NCI-H128 (cell line): Measurements from ENCODE around the gene NPSR1.
"Not testable (repeated sequence)": the region's sequence is repeated elsewhere in the genome, so short reads cannot be mapped to it uniquely, and the experiment has no call there.

Experiments used
- DNase-seq: peaks from one replicate; lab custom pipeline; 2025; ENCODE audit not compliant: unreplicated experiment; lab: John Stamatoyannopoulos, UW

NPSR1 gene

DNA sequence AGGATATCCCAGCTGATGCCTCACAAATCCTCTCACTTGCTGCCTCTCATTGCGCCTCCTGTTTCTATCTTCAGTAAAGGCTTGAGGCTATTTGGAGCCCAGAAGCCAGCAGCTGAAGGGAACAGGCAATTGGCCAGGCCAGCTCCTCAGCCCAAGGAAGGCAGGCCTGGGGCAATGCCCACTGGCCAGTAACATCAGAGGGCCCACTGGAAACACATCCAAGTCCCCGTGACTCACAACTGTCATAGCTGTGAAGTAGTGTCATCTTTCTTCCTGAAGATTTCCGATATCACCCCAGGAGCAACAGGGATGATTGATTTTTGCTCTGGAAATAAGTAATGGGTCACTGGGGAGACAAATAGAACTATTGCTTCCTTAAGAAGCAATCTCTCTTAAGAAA, 209.3 kb downstream of the NPSR1 start:
- not testable (repeated sequence) for DNase-seq

- not testable (repeated sequence) for DNase-seq
Observed at GRCh38 chr7:34868602-34869001, 210.6 kb downstream of the NPSR1 start.

DNA sequence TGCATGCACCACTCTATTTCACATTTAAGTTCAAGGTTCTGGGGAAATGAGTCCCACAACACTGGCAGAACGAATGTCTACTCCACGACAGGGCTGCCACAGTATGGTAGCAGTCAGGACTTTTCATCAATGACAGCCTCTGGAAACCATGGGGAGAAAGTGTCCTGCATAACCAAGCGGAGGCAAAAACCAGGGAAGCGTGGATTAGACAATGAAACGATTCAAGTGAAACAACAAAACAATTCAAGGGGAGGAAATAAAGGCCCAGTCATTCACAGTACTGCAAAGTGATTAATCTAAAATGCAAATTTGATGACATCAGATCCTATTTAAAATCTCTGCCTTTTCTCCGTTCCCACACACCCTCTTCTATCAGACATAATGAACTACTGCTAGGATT, 211.0 kb downstream of the NPSR1 start:
- no peak for DNase-seq

DNA sequence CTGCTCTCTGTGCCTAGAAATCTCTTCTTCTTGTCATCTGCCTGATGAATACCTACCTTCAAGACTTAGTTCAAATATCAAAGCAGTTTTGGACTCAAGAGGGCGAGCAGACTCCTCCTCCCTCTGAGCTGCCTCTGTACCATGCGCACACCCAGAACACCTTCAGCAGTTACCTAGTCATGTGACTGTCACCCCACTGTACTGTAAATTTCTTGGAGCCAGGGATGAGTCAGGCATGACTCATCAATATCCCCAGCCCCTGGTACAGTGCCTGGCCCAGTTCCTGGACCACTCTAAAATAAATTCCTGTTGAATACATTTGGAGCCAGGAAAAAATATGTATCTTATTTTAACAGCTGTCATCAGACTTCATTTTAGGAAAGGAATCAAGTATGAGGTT, 212.0 kb downstream of the NPSR1 start:
- not testable (repeated sequence) for DNase-seq

GRCh38 chr7:34874329-34874728, 216.3 kb downstream of the NPSR1 start:
- not testable (repeated sequence) for DNase-seq

- DNase-seq = no peak
Observed at GRCh38 chr7:34875481-34875880, 217.5 kb downstream of the NPSR1 start.

DNA sequence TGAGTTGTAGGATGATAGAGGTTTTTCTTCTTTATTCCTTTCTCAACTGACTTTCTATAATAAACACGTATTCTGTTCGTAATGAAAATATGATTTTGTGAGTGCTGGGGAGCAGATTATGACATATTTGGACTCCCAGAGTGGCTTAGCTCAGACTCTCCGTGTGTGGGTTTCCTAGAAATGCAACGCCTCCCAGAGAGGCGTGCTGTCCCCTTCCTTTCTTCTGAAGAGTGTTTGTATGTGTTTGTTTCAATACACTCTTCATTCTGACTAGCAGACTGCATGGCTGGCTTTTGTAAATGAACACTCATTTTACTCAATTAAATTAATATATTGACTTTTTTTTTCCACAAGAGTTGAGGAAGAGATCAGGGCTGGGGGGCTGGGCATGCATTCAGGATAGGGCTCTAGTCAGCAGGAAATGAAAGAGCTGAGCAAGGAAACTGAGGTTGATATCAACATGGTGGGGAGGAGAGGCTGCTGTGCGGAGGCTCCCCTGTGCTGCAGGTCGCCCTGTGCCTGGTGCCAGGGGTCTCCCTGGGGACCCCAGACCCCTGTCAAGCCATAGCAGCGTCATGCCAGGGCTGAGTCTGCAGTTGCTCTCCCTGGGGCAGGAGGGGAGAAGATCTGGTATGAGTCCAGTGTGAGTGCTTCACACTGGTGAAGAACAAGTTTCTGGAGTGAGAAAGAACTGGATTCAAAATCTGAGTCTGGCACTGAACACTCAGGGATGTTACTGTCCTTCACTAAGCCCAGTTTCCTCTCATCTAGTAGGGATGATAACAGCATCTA, 221.1 kb downstream of the NPSR1 start:
- DNase-seq = not testable (repeated sequence)

GRCh38 chr7:34879871-34880270, 221.9 kb downstream of the NPSR1 start:
- no peak for DNase-seq

- not testable (repeated sequence) for DNase-seq
Observed at GRCh38 chr7:34883855-34884254, 225.8 kb downstream of the NPSR1 start.

DNA sequence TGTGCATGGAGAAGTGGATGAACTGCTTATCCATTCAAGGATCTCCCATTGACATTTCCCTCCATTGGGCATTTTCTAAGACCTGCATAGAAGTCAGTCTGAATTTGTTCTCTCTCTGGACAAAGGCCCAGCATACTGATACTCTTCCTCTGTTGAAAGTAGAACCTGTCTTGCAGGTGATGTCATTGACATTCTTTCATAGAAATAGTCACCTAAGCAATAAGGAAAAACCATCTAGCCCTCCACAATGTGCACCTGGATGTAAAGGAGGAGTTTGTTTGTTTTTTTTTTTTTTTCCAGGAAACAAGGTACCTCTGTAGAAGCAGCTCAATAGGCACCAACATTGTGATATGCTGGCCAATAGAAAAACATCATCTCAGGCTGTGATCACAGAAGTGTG, 228.8 kb downstream of the NPSR1 start:
- no peak for DNase-seq

- DNase-seq = no peak
Observed at GRCh38 chr7:34889951-34890350, 231.9 kb downstream of the NPSR1 start.

- no peak for DNase-seq
Observed at GRCh38 chr7:34895202-34895601, 237.2 kb downstream of the NPSR1 start.
